ENCODE results near the gene STXBP4. TPM values are rescaled to one million over a fixed set of nuclear protein-coding genes. Genes with fewer than 3 reads are reported as not detected.

STXBP4 gene
- total RNA-seq, 1 experiment from 2014 or later = 13.6 TPM

DNA sequence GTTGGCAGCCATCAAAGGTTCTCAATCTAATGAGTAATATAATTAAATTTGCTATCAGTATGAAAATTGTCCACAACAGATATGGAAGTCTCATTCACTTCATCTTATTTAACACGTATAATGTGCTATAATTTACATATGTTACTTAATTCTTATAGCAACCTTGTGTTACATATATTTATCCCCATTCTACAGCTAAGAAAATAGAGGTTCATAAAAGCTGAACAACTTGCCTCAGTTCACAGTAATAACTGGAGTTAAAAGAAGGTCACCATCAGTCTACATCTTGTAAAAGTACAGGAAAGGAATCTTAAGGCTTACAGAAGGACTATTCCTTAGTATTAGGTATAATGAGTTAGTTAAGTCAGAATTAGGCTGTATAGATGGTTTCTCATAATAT is 27.9 kb downstream of the STXBP4 start:
- no peak for ATAC-seq
- Histone ChIP-seq H3K27ac (ENCODE audit: low read depth, low read length) (no peak overlapping the region), H2AFZ (ENCODE audit: low read depth, low read length, poor library complexity, severe bottlenecking) (no peak overlapping the region), H3K27me3 (ENCODE audit: insufficient read depth, low read length) (no peaks in the 10 kb centered on the region), H3K9me2 (ENCODE audit: insufficient read depth) (no peaks in the 10 kb centered on the region), H4K20me1 (ENCODE audit: insufficient read depth) (no peaks in the 10 kb centered on the region), H3K9ac (ENCODE audit: low read length) (no peak overlapping the region), H3K79me2 (ENCODE audit: insufficient read depth, low read length) (no peaks in the 10 kb centered on the region), H3K36me3 (ENCODE audit: control insufficient read depth in 1 of 2, insufficient read depth in 2 of 2, low read length in 2 of 2) (0 out of 4 replicates have a peak, but pooled peaks cover 0 to 6% of the 10 kb centered on the region in 2 experiments), H3K4me3 (replicated peaks in 1 of 2; ENCODE audit: low read depth in 1 of 2, low read length in 2 of 2) (no peak overlapping the region), H3K4me1 (ENCODE audit: control insufficient read depth in 1 of 2, insufficient read depth in 2 of 2, low read length in 2 of 2) (no peaks in the 10 kb centered on the region), H3K9me3 (ENCODE audit: control insufficient read depth in 1 of 2, insufficient read depth in 1 of 2, low read depth in 1 of 2, low read length in 2 of 2) (no peaks in the 10 kb centered on the region), H3K4me2 (ENCODE audit: low read length) (no peak overlapping the region)
- RAD21 ChIA-PET (ENCODE audit: low non-redundant PET in 1 of 2, low total read pairs in 2 of 2, uncharacterized antibody in 2 of 2, unreplicated experiment in 2 of 2) = no interaction called here
- TF ChIP-seq TCF7L2 (IDR thresholded peaks at IDR 0.05; ENCODE audit: borderline replicate concordance, extremely low read depth, insufficient read depth, insufficient read length) (no peak), ZNF274 (IDR thresholded peaks at IDR 0.05; ENCODE audit: low read depth, low read length) (no peak), EZH2phosphoT487 (IDR thresholded peaks at IDR 0.05; ENCODE audit: borderline replicate concordance) (no peak)
- TF ChIP-seq, protein P1, sequence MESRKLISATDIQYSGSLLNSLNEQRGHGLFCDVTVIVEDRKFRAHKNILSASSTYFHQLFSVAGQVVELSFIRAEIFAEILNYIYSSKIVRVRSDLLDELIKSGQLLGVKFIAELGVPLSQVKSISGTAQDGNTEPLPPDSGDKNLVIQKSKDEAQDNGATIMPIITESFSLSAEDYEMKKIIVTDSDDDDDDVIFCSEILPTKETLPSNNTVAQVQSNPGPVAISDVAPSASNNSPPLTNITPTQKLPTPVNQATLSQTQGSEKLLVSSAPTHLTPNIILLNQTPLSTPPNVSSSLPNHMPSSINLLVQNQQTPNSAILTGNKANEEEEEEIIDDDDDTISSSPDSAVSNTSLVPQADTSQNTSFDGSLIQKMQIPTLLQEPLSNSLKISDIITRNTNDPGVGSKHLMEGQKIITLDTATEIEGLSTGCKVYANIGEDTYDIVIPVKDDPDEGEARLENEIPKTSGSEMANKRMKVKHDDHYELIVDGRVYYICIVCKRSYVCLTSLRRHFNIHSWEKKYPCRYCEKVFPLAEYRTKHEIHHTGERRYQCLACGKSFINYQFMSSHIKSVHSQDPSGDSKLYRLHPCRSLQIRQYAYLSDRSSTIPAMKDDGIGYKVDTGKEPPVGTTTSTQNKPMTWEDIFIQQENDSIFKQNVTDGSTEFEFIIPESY (IDR thresholded peaks at IDR 0.05; ENCODE audit: extremely low read depth, insufficient replicate concordance, low read length) = no peak
- intact Hi-C loops (cut with micrococcal nuclease) = no loop called here
- POLR2A ChIA-PET = no interaction called here
- BruUV-seq (replicated peaks) = no TSS peak
- no peak for DNase-seq (ENCODE audit: low read depth, low spot score)
- CTCF ChIA-PET = interaction anchor here (0.8 to 1.0 kb wide), 2 partner anchors 9 to 11 kb away, joined by 3 read pairs; no protein-coding TSS in a partner anchor

DNA sequence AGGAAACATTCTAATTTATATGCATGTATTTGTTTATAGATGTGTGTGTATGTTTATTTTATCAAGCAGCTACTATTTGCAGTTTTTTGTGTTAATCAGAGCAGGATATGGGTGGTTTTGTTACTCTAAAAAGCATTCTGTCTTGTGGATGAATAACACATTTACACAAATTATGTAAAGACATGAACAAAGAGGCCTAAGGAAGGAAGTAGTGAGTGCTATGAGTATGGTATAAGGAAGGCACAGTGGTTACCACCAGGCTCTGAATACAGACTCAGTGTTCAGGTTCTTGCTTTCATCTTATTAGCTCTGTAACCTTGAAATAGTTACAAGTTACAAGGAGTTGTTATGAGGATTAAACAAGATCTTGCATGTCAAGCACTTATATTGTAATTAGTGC is 33.9 kb downstream of the STXBP4 start:
- ChIA-PET POLR2A (interaction anchor here (0.8 kb wide), 1 partner anchor 8 kb away, joined by 3 read pairs; no protein-coding TSS in a partner anchor), RAD21 (ENCODE audit: low non-redundant PET in 1 of 2, low total read pairs in 2 of 2, uncharacterized antibody in 2 of 2, unreplicated experiment in 2 of 2) (no interaction called here), CTCF (interaction anchor here (1.7 to 7.2 kb wide), 2 partner anchors 10 to 355 kb away, joined by 4 to 70 read pairs; no protein-coding TSS in a partner anchor)
- Histone ChIP-seq H3K9me3 (ENCODE audit: control insufficient read depth in 1 of 2, insufficient read depth in 1 of 2, low read depth in 1 of 2, low read length in 2 of 2) (no peaks in the 10 kb centered on the region), H3K9me2 (ENCODE audit: insufficient read depth) (no peaks in the 10 kb centered on the region), H4K20me1 (ENCODE audit: insufficient read depth) (no peaks in the 10 kb centered on the region), H3K9ac (ENCODE audit: low read length) (no peak overlapping the region), H3K27ac (ENCODE audit: low read depth, low read length) (no peak overlapping the region), H3K4me1 (ENCODE audit: control insufficient read depth in 1 of 2, insufficient read depth in 2 of 2, low read length in 2 of 2) (no peaks in the 10 kb centered on the region), H3K79me2 (ENCODE audit: insufficient read depth, low read length) (no peaks in the 10 kb centered on the region), H3K27me3 (ENCODE audit: insufficient read depth, low read length) (no peaks in the 10 kb centered on the region), H3K4me3 (replicated peaks in 1 of 2; ENCODE audit: low read depth in 1 of 2, low read length in 2 of 2) (no peak overlapping the region), H3K36me3 (ENCODE audit: control insufficient read depth in 1 of 2, insufficient read depth in 2 of 2, low read length in 2 of 2) (0 out of 4 replicates have a peak, but pooled peaks cover 0 to 6% of the 10 kb centered on the region in 2 experiments), H2AFZ (ENCODE audit: low read depth, low read length, poor library complexity, severe bottlenecking) (no peak overlapping the region), H3K4me2 (ENCODE audit: low read length) (no peak overlapping the region)
- intact Hi-C loops (cut with micrococcal nuclease) = no loop called here
- ATAC-seq (no peak), DNase-seq (ENCODE audit: low read depth, low spot score) (no peak)
- no peak for TF ChIP-seq ZFX (IDR thresholded peaks at IDR 0.05)
- BruUV-seq (replicated peaks) = no TSS peak
